Endothelial cell of umbilical vein (primary cell): ENCODE results near the gene BICD2. TPM values are rescaled to one million over a fixed set of nuclear protein-coding genes. Genes with fewer than 3 reads are reported as not detected.

Experiments
- BruUV-seq: library from RNA; stranded (reverse); fragments of 400-500 nt; replicated peaks from 2 replicates; lab custom pipeline; 2021; lab: Mats Ljungman, UMichigan
- CTCF ChIA-PET: fragments of 300-600, 350-600 bp; sonication (Branson Sonifier 250); formaldehyde crosslinking; loops from one replicate; lab custom pipeline; 2021; ENCODE audit warnings: antibody characterized with exemption, inconsistent platforms; lab: Charles Lee
- POLR2A ChIA-PET: fragments of 300-600, 350-600 bp; sonication (Branson Sonifier 250); formaldehyde crosslinking; loops from one replicate; lab custom pipeline; 2021; ENCODE audit warnings: antibody characterized with exemption, inconsistent platforms; lab: Charles Lee
- DNase-seq: peaks from one replicate; pipeline ENCODE4 v3.0.0-alpha.2; 2011; ENCODE audit warnings: low read depth, low spot score
- FAIRE-seq: peaks from 2 replicates; lab custom pipeline; 2011; peaks lifted over from hg19 to GRCh38; lab: Jason Lieb, UNC
- H2AFZ ChIP-seq: 2 replicates; pipeline ENCODE4 v1.6.0; 2012; ENCODE audit warnings: low read depth, low read length, control low read depth, inconsistent platforms
- H3K27ac ChIP-seq: 2 replicates; pipeline ENCODE4 v1.5.1; 2011; ENCODE audit warnings: low read depth, mild to moderate bottlenecking, control low read depth, low read length, moderate library complexity; ENCODE audit not compliant: insufficient read depth
- H3K27me3 ChIP-seq, 2 experiments: 2 replicates each; pipeline versions ENCODE4 v1.6.0 to v1.6.1; 2011; ENCODE audit warnings: low read length in 2 of 2, mixed read lengths in 1 of 2; ENCODE audit not compliant: control insufficient read depth in 2 of 2, insufficient read depth in 2 of 2
- H3K36me3 ChIP-seq, 2 experiments: 2 replicates in 1 of 2; 3 replicates in 1 of 2; pipeline ENCODE4 v1.5.1; 2011; ENCODE audit warnings: low read length in 2 of 2, mild to moderate bottlenecking in 1 of 2, moderate library complexity in 1 of 2; ENCODE audit not compliant: control insufficient read depth in 2 of 2, insufficient read depth in 2 of 2; ENCODE audit errors: extremely low read depth in 1 of 2
- H3K4me1 ChIP-seq: 3 replicates; pipeline ENCODE4 v1.5.1; 2011; ENCODE audit warnings: mild to moderate bottlenecking, low read length; ENCODE audit not compliant: control insufficient read depth, insufficient read depth; ENCODE audit errors: extremely low read depth
- H3K4me2 ChIP-seq: 2 replicates; pipeline ENCODE4 v1.6.1; 2011; ENCODE audit warnings: low read length, control low read depth, mixed read lengths; ENCODE audit not compliant: insufficient read depth
- H3K4me3 ChIP-seq, 3 experiments: fragments of 200-600 bp in 1 of 3; sonication (generic), shearing (Covaris generic) in 1 of 3; replicated peaks in 1 of 3; 2 replicates each; pipeline ENCODE4 v1.5.1; 2011 to 2016; ENCODE audit warnings: control low read depth in 3 of 3, low read length in 3 of 3, mild to moderate bottlenecking in 2 of 3, inconsistent platforms in 1 of 3, low read depth in 1 of 3, moderate library complexity in 1 of 3; ENCODE audit not compliant: insufficient read depth in 1 of 3
- H3K79me2 ChIP-seq: 2 replicates; pipeline ENCODE4 v1.6.0; 2012; ENCODE audit warnings: low read length, inconsistent platforms; ENCODE audit not compliant: control insufficient read depth, insufficient read depth
- H3K9ac ChIP-seq: replicated peaks from 2 replicates; pipeline ENCODE3; 2011; ENCODE audit warnings: low read length, control low read depth; ENCODE audit not compliant: insufficient read depth; ENCODE audit errors: extremely low read depth
- H3K9me1 ChIP-seq: replicated peaks from 3 replicates; pipeline ENCODE4 v1.6.0; 2011; ENCODE audit warnings: mild to moderate bottlenecking, low read length; ENCODE audit not compliant: control insufficient read depth, insufficient read depth; ENCODE audit errors: extremely low read depth
- H3K9me3 ChIP-seq: replicated peaks from 2 replicates; pipeline ENCODE4 v1.5.1; 2012; ENCODE audit warnings: low read length, inconsistent platforms; ENCODE audit not compliant: control insufficient read depth, insufficient read depth
- H4K20me1 ChIP-seq: replicated peaks from 2 replicates; pipeline ENCODE3; 2011; ENCODE audit warnings: mild to moderate bottlenecking, low read length; ENCODE audit not compliant: control insufficient read depth, insufficient read depth; ENCODE audit errors: extremely low read depth
- CTCF ChIP-seq, 2 donors: IDR thresholded peaks; 1 replicate in 1 of 2; 2 replicates in 1 of 2; pipeline ENCODE4 v1.5.1; 2011; ENCODE audit warnings: low read length in 2 of 2, mild to moderate bottlenecking in 2 of 2, moderate library complexity in 2 of 2, control low read depth in 1 of 2, inconsistent platforms in 1 of 2, low read depth in 1 of 2; ENCODE audit not compliant: insufficient read depth in 1 of 2; ENCODE audit errors: extremely low read depth in 1 of 2
- EZH2 ChIP-seq: IDR thresholded peaks from 2 replicates; pipeline ENCODE4 v1.6.1; 2012; ENCODE audit warnings: borderline replicate concordance, low read depth, mild to moderate bottlenecking, moderate library complexity, low read length, inconsistent platforms; ENCODE audit not compliant: severe bottlenecking
- FOS ChIP-seq: IDR thresholded peaks from 2 replicates; pipeline ENCODE4 v1.6.1; 2011; ENCODE audit warnings: mild to moderate bottlenecking, low read length, moderate library complexity, borderline replicate concordance; ENCODE audit not compliant: insufficient read depth
- JUN ChIP-seq: IDR thresholded peaks from 2 replicates; pipeline ENCODE4 v1.6.1; 2011; ENCODE audit warnings: borderline replicate concordance, low read depth; ENCODE audit not compliant: insufficient read length, insufficient read depth
- MAX ChIP-seq: IDR thresholded peaks from 2 replicates; pipeline ENCODE4 v1.6.1; 2011; ENCODE audit not compliant: insufficient read depth, insufficient read length
- MYC ChIP-seq: IDR thresholded peaks from one replicate; pipeline ENCODE4 v1.6.1; 2011; ENCODE audit warnings: mild to moderate bottlenecking, low read depth, low read length
- POLR2A ChIP-seq: IDR thresholded peaks from 2 replicates; pipeline ENCODE4 v1.6.1; 2012; ENCODE audit warnings: low read depth, mild to moderate bottlenecking, control low read depth, low read length
- POLR2AphosphoS5 ChIP-seq: IDR thresholded peaks from 2 replicates; pipeline ENCODE4 v1.6.1; 2012; ENCODE audit warnings: low read depth, mild to moderate bottlenecking, control low read depth, low read length, moderate library complexity; ENCODE audit not compliant: insufficient read depth
- dilution Hi-C: fragments of 300-500 bp; cut with MboI; formaldehyde crosslinking; loops from one replicate; pipeline ENCODE4 v1.15.0; 2019; ENCODE audit warnings: low sequenced_read_pairs; ENCODE audit not compliant: extremely low pct_ligation_motif_present
- intact Hi-C: fragments of 100-400 bp; cut with micrococcal nuclease; formaldehyde crosslinking; loops from one replicate; pipeline ENCODE4 v1.10.0; 2022
- polyA plus RNA-seq, 4 experiments: library from polyadenylated mRNA; depleted of rRNA in 3 of 4; stranded (reverse) in 3 of 4; unstranded in 1 of 4; fragments of >200 nt; gene quantifications; 2 replicates each; pipeline versions ENCODE4 v1.2.1 to v1.2.3, GENCODE V29; 2011 to 2012; ENCODE audit warnings: missing spikeins in 1 of 4
- total RNA-seq: library from RNA; stranded (reverse); gene quantifications from 2 replicates; pipeline ENCODE4 v1.2.3, GENCODE V29; 2021

The BICD2 gene
- total and polyA plus RNA-seq, 2 donors (not counting 3 experiments of a cell fraction or from before 2014, with no cell fraction given), result 14.3 to 39.3 TPM

GRCh38 chr9:92711146-92711545 lies 53.5 kb downstream of the BICD2 start:
- H3K9me3 ChIP-seq, result no peaks in the 10 kb centered on the region
- H3K27ac ChIP-seq, result no peak overlapping the region
- POLR2A ChIA-PET, result no interaction called here
- peaks cover 17% of the 10 kb centered on the region for H3K4me1 ChIP-seq
- FAIRE-seq (no peak), DNase-seq (no peak)
- H2AFZ ChIP-seq, result no peak overlapping the region
- H3K79me2 ChIP-seq, result peaks cover 4% of the 10 kb centered on the region
- no peak overlapping the region for H3K4me2 ChIP-seq
- H3K4me3 ChIP-seq, result no peak overlapping the region
- no peaks in the 10 kb centered on the region for H4K20me1 ChIP-seq
- H3K27me3 ChIP-seq, result no peaks in the 10 kb centered on the region
- dilution Hi-C loops, result no loop called here
- no peak overlapping the region for H3K9ac ChIP-seq
- intact Hi-C loops, result no loop called here
- TF ChIP-seq MAX (no peak), POLR2AphosphoS5 (no peak), CTCF (IDR thresholded peaks at IDR 0.05; ENCODE audit: extremely low read depth in 1 of 2, insufficient read depth in 1 of 2, low read depth in 1 of 2, low read length in 2 of 2) (no peak)
- no peaks in the 10 kb centered on the region for H3K9me1 ChIP-seq
- H3K36me3 ChIP-seq, result peaks cover 10 to 22% of the 10 kb centered on the region in 2 experiments
- CTCF ChIA-PET, result no interaction called here
- BruUV-seq, result no TSS peak

- BruUV-seq, result no TSS peak
- H2AFZ ChIP-seq, result no peak overlapping the region
- peaks cover 4% of the 10 kb centered on the region for H3K79me2 ChIP-seq
- no peak overlapping the region for H3K27ac ChIP-seq
- intact Hi-C loops (no loop called here), dilution Hi-C loops (no loop called here)
- no peaks in the 10 kb centered on the region for H3K27me3 ChIP-seq
- no peaks in the 10 kb centered on the region for H3K9me3 ChIP-seq
- no peaks in the 10 kb centered on the region for H3K9me1 ChIP-seq
- no peak for DNase-seq
- H3K36me3 ChIP-seq, result peaks cover 5 to 20% of the 10 kb centered on the region in 2 experiments
- no peaks in the 10 kb centered on the region for H4K20me1 ChIP-seq
- no peak overlapping the region for H3K4me2 ChIP-seq
- H3K4me3 ChIP-seq, result no peak overlapping the region
- FAIRE-seq, result no peak
- H3K9ac ChIP-seq, result no peak overlapping the region
- CTCF ChIA-PET, result no interaction called here
- no peak for TF ChIP-seq EZH2
- TF ChIP-seq POLR2AphosphoS5, result no peak
- no peak for TF ChIP-seq MYC
- TF ChIP-seq POLR2A, result no peak
- no peak for TF ChIP-seq JUN
- TF ChIP-seq FOS, result no peak
- TF ChIP-seq MAX, result no peak
- TF ChIP-seq CTCF (IDR thresholded peaks at IDR 0.05; ENCODE audit: extremely low read depth in 1 of 2, insufficient read depth in 1 of 2, low read depth in 1 of 2, low read length in 2 of 2), result no peak
- H3K4me1 ChIP-seq, result peaks cover 17% of the 10 kb centered on the region
- POLR2A ChIA-PET, result no interaction called here
Measured at GRCh38 chr9:92710368-92710767, 54.3 kb downstream of the BICD2 start.
